GM19035 (cell line): ENCODE measurements around the gene DPM1.
"Not testable (repeated sequence)": the region's sequence is repeated elsewhere in the genome, so short reads cannot be mapped to it uniquely, and the experiment has no call there.

Experiments
- ATAC-seq: cut with Tn5 transposase; IDR thresholded peaks from one replicate; pipeline ENCODE4 v1.9.1; 2021; ENCODE audit not compliant: unreplicated experiment

The DPM1 gene

GRCh38 chr20:50980071-50980681, 21.8 kb upstream of the DPM1 start:
- no peak for ATAC-seq

GRCh38 chr20:50978533-50978932, 20.2 kb upstream of the DPM1 start:
- ATAC-seq, result not testable (repeated sequence)

GRCh38 chr20:50977066-50978021, 19.0 kb upstream of the DPM1 start:
- no peak for ATAC-seq

GRCh38 chr20:50975701-50976330, 17.5 kb upstream of the DPM1 start:
- no peak for ATAC-seq

GRCh38 chr20:50969912-50970311, 11.6 kb upstream of the DPM1 start:
- no peak for ATAC-seq

- ATAC-seq, result no peak
These were observed 11.1 kb upstream of the DPM1 start for GRCh38 chr20:50969435-50969834.

- no peak for ATAC-seq
These were observed 10.0 kb upstream of the DPM1 start for GRCh38 chr20:50968289-50968688.

- ATAC-seq, result no peak
These were observed 9.3 kb upstream of the DPM1 start for GRCh38 chr20:50967586-50967985.

- no peak for ATAC-seq
These were observed 1.3 kb upstream of the DPM1 start for GRCh38 chr20:50959543-50960126.

GRCh38 chr20:50958615-50959542, 547 bp upstream of the DPM1 start, which contains the start of gene MOCS3:
Gene MOCS3, plus strand, starts transcription at chr20:50958818. Its CDS starts 25 bp downstream, at chr20:50958843.
- ATAC-seq, result peak; percentile 79

GRCh38 chr20:50957276-50957675, 1.1 kb downstream of the DPM1 start:
- ATAC-seq, result no peak

GRCh38 chr20:50953821-50954220, 4.5 kb downstream of the DPM1 start:
- no peak for ATAC-seq

GRCh38 chr20:50953196-50953595, 5.1 kb downstream of the DPM1 start:
- no peak for ATAC-seq

- no peak for ATAC-seq
These were observed 10.1 kb downstream of the DPM1 start for GRCh38 chr20:50948132-50948785.

GRCh38 chr20:50943069-50943468, 15.3 kb downstream of the DPM1 start:
- no peak for ATAC-seq

GRCh38 chr20:50933589-50933988, 24.7 kb downstream of the DPM1 start:
- ATAC-seq, result no peak

- no peak for ATAC-seq
These were observed 25.5 kb downstream of the DPM1 start for GRCh38 chr20:50932691-50933280.

GRCh38 chr20:50932016-50932485, 26.3 kb downstream of the DPM1 start:
- no peak for ATAC-seq

GRCh38 chr20:50931306-50932015, 26.9 kb downstream of the DPM1 start, which contains the start of gene ADNP:
Gene ADNP, minus strand, starts transcription at chr20:50931437. Its CDS starts 27,441 bp downstream, at chr20:50903996.
- peak; percentile 64 for ATAC-seq
